Measurements from ENCODE around the gene NFATC2.
"Not testable (repeated sequence)": the region's sequence is repeated elsewhere in the genome, so short reads cannot be mapped to it uniquely, and the experiment has no call there.

NFATC2 gene

DNA sequence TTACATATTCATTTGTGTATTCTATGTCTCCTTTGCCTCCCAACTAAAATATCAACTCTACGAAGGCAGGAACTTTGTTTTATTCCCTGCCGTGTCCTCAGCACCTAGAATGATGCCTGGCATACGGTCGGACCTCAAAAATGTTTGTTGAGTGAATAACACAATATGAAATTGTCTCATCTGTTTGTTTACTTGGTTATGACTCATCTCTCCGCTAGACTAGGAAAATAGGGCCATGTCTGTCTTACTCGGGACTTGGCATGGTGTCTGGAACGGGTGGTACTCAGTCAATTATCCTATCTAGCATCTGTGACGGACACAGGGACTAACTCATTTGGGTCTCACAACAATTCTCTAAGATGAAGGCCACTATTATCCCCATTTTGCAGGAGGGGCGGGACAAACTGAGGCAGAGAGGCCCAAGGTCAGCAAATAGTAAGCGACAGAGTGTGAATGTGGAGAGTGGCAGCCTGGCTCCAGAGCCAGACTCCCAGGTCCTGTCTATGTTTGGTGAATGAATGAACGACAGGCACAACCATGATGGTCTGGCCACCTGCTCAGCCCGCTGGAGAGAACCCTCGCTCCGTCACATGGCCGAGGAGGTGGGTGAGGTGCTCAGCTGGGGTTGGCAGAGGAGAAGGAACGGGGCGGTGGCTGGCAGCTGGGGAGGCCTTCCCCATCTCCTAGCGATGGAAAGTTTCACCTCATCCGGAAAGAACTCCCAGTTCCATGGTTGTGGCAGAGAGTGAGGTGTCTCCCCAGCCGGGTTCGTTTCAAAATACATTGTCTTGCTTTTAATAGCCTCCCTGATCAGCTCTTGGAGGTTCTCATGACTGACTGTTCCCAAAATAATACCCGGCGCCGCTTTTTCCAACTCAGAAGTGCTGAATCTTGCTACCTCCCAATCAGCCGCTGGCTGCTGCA lies 27.6 kb upstream of the NFATC2 start:
- TF ChIP-seq ARNTL (CRISPR knock-in tag; IDR thresholded peaks at IDR 0.05; ENCODE audit: borderline replicate concordance, low read depth) (no peak), TCF4 (CRISPR knock-in tag; IDR thresholded peaks at IDR 0.05; ENCODE audit: borderline replicate concordance) (no peak), SNAI2 (CRISPR knock-in tag; IDR thresholded peaks at IDR 0.05) (no peak), RARB (CRISPR knock-in tag; IDR thresholded peaks at IDR 0.05) (no peak), ZNF70 (CRISPR knock-in tag; IDR thresholded peaks at IDR 0.05) (no peak), BACH2 (CRISPR knock-in tag; IDR thresholded peaks at IDR 0.05; ENCODE audit: borderline replicate concordance) (no peak)
- ATAC-seq: no peak

- not testable (repeated sequence) for ATAC-seq
These were observed 26.0 kb upstream of the NFATC2 start for GRCh38 chr20:51568533-51568932.

GRCh38 chr20:51567622-51568021 lies 25.1 kb upstream of the NFATC2 start:
- ATAC-seq: no peak
- TF ChIP-seq GLIS3 (CRISPR knock-in tag; IDR thresholded peaks at IDR 0.05): no peak
- no peak for TF ChIP-seq RARB (CRISPR knock-in tag; IDR thresholded peaks at IDR 0.05)
- TF ChIP-seq ZC3H10 (CRISPR knock-in tag; IDR thresholded peaks at IDR 0.05): no peak
- no peak for TF ChIP-seq SNAI2 (CRISPR knock-in tag; IDR thresholded peaks at IDR 0.05)
- TF ChIP-seq ZNF565 (CRISPR knock-in tag; conservative IDR thresholded peaks at IDR 0.05; ENCODE audit: low read depth): no peak
- TF ChIP-seq TCF4 (CRISPR knock-in tag; IDR thresholded peaks at IDR 0.05; ENCODE audit: borderline replicate concordance): no peak
- no peak for TF ChIP-seq OSR1 (CRISPR knock-in tag; IDR thresholded peaks at IDR 0.05)
- no peak for TF ChIP-seq CSRNP3 (CRISPR knock-in tag; IDR thresholded peaks at IDR 0.05)

- TF ChIP-seq RARB (CRISPR knock-in tag; IDR thresholded peaks at IDR 0.05) (no peak), ZNF8 (CRISPR knock-in tag; IDR thresholded peaks at IDR 0.05) (no peak), CREB5 (CRISPR knock-in tag; IDR thresholded peaks at IDR 0.05; ENCODE audit: low read depth) (no peak), ARNTL (CRISPR knock-in tag; IDR thresholded peaks at IDR 0.05; ENCODE audit: borderline replicate concordance, low read depth) (no peak)
- ATAC-seq: no peak
These were observed 24.1 kb upstream of the NFATC2 start for GRCh38 chr20:51566594-51566993.

DNA sequence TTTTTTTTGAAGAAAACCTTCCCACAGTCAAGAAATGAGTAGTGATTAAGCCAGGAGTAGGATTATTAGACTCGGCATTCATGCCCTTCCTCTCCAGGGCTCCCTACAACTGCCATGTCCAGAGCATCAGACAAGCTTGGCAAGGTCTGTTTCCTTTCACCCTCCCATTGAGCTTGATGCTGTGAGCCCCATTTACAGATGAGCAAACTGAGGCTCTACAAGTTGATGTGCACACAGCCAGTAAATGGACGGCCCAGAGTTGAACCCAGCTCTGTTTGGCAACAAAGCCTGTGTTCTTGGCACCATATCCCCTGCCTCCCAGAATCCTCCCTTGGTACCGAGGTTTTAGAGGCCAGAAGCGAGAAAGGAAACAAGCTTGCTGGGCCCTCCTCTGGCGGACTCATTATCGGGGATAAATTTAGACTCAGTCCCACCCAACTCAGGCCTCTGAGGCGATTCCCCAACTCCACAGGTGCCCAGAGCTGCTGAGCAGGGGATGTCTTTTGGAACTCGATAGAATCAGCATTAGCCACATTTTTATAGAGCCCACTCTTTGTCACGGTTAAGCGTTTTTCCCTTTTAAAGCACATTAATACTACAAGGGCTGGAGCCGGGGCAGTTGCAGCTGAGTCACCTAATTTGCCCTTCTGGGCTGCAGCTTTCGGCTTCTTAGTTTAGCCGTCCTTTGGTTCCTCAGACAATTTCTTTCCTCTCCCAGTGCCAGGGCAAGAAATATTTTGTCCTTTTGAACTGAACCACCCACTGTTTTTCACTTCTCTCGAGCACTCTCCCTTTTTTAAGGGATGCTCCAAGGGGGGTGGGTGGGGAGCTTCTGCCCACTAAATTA lies 23.0 kb upstream of the NFATC2 start:
- ATAC-seq: no peak
- TF ChIP-seq ZC3H10 (CRISPR knock-in tag; IDR thresholded peaks at IDR 0.05) (no peak), ZNF70 (CRISPR knock-in tag; IDR thresholded peaks at IDR 0.05) (no peak), ESRRG (CRISPR knock-in tag; IDR thresholded peaks at IDR 0.05) (no peak), ZFP3 (CRISPR knock-in tag; IDR thresholded peaks at IDR 0.05) (no peak), GLIS3 (CRISPR knock-in tag; IDR thresholded peaks at IDR 0.05) (no peak), BACH2 (CRISPR knock-in tag; IDR thresholded peaks at IDR 0.05; ENCODE audit: borderline replicate concordance) (no peak), RARB (CRISPR knock-in tag; IDR thresholded peaks at IDR 0.05) (no peak), CSDC2 (CRISPR knock-in tag; IDR thresholded peaks at IDR 0.05) (no peak), CREB5 (CRISPR knock-in tag; IDR thresholded peaks at IDR 0.05; ENCODE audit: low read depth) (no peak), CSRNP3 (CRISPR knock-in tag; IDR thresholded peaks at IDR 0.05) (no peak), ISL1 (CRISPR knock-in tag; IDR thresholded peaks at IDR 0.05) (no peak), ZNF8 (CRISPR knock-in tag; IDR thresholded peaks at IDR 0.05) (no peak), ZNF565 (CRISPR knock-in tag; conservative IDR thresholded peaks at IDR 0.05; ENCODE audit: low read depth) (no peak), OSR1 (CRISPR knock-in tag; IDR thresholded peaks at IDR 0.05) (no peak), TCF4 (CRISPR knock-in tag; IDR thresholded peaks at IDR 0.05; ENCODE audit: borderline replicate concordance) (no peak), TOX (CRISPR knock-in tag; IDR thresholded peaks at IDR 0.05; ENCODE audit: borderline replicate concordance) (no peak), SNAI2 (CRISPR knock-in tag; IDR thresholded peaks at IDR 0.05) (no peak)
- TF ChIP-seq, protein P1, sequence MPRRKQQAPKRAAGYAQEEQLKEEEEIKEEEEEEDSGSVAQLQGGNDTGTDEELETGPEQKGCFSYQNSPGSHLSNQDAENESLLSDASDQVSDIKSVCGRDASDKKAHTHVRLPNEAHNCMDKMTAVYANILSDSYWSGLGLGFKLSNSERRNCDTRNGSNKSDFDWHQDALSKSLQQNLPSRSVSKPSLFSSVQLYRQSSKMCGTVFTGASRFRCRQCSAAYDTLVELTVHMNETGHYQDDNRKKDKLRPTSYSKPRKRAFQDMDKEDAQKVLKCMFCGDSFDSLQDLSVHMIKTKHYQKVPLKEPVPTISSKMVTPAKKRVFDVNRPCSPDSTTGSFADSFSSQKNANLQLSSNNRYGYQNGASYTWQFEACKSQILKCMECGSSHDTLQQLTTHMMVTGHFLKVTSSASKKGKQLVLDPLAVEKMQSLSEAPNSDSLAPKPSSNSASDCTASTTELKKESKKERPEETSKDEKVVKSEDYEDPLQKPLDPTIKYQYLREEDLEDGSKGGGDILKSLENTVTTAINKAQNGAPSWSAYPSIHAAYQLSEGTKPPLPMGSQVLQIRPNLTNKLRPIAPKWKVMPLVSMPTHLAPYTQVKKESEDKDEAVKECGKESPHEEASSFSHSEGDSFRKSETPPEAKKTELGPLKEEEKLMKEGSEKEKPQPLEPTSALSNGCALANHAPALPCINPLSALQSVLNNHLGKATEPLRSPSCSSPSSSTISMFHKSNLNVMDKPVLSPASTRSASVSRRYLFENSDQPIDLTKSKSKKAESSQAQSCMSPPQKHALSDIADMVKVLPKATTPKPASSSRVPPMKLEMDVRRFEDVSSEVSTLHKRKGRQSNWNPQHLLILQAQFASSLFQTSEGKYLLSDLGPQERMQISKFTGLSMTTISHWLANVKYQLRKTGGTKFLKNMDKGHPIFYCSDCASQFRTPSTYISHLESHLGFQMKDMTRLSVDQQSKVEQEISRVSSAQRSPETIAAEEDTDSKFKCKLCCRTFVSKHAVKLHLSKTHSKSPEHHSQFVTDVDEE (CRISPR knock-in tag; IDR thresholded peaks at IDR 0.05): no peak
